Retinal pigment epithelial cell (primary cell): Measurements from ENCODE around the gene TEX28.
"Not testable (repeated sequence)": the region's sequence is repeated elsewhere in the genome, so short reads cannot be mapped to it uniquely, and the experiment has no call there.

Experiments
- DNase-seq: peaks from one replicate; pipeline ENCODE4 v3.0.0-alpha.2; 2010; ENCODE audit warnings: low read depth
- H3K4me3 ChIP-seq: 2 replicates; pipeline ENCODE4 v1.5.1; 2011; ENCODE audit warnings: mild to moderate bottlenecking, low read length, control low read depth, moderate library complexity

The TEX28 gene

GRCh38 chrX:154233620-154234019 is 61.3 kb downstream of the TEX28 start:
- not testable (repeated sequence) for DNase-seq, H3K4me3 ChIP-seq

- not testable (repeated sequence) for H3K4me3 ChIP-seq, DNase-seq
Observed at GRCh38 chrX:154231443-154231842, 63.5 kb downstream of the TEX28 start.

- DNase-seq, H3K4me3 ChIP-seq: not testable (repeated sequence)
Observed at GRCh38 chrX:154226706-154227105, 68.2 kb downstream of the TEX28 start.

- not testable (repeated sequence) for H3K4me3 ChIP-seq, DNase-seq
Observed at GRCh38 chrX:154225292-154225691, 69.6 kb downstream of the TEX28 start.
